H9 (cell line): ENCODE data around the gene RIMOC1. TPM values are rescaled to one million over a fixed set of nuclear protein-coding genes. Genes with fewer than 3 reads are reported as not detected.

ENCODE experiments used
- DNase-seq: peaks from one replicate; pipeline ENCODE4 v3.0.0-alpha.2; 2017
- H2AFZ ChIP-seq: one replicate; pipeline ENCODE4 v1.6.1; 2013; ENCODE audit warnings: mild to moderate bottlenecking, low read length, control low read depth, moderate library complexity
- H2AK5ac ChIP-seq: 2 replicates; pipeline ENCODE4 v1.6.1; 2013; ENCODE audit warnings: low read length, control low read depth, mixed read lengths; ENCODE audit not compliant: insufficient read length
- H2BK120ac ChIP-seq: one replicate; pipeline ENCODE4 v1.6.1; 2013; ENCODE audit warnings: low read depth, mild to moderate bottlenecking, low read length, control low read depth, inconsistent platforms; ENCODE audit not compliant: poor library complexity, severe bottlenecking
- H2BK12ac ChIP-seq: 2 replicates; pipeline ENCODE4 v1.6.1; 2013; ENCODE audit warnings: low read length, control low read depth, mixed read lengths, low read depth; ENCODE audit not compliant: insufficient read length
- H2BK15ac ChIP-seq: 2 replicates; pipeline ENCODE4 v1.6.1; 2013; ENCODE audit warnings: low read depth, low read length, control low read depth
- H2BK20ac ChIP-seq: one replicate; pipeline ENCODE4 v1.6.1; 2013; ENCODE audit warnings: low read depth, mild to moderate bottlenecking, low read length, control low read depth, inconsistent platforms; ENCODE audit not compliant: poor library complexity, severe bottlenecking
- H2BK5ac ChIP-seq: 2 replicates; pipeline ENCODE4 v1.6.1; 2013; ENCODE audit warnings: low read length, control low read depth, mixed read lengths; ENCODE audit not compliant: insufficient read length
- H3K14ac ChIP-seq: 2 replicates; pipeline ENCODE4 v1.6.1; 2013; ENCODE audit warnings: low read length, control low read depth; ENCODE audit not compliant: insufficient read depth
- H3K18ac ChIP-seq: 2 replicates; pipeline ENCODE4 v1.6.1; 2013; ENCODE audit warnings: low read depth, mild to moderate bottlenecking, mixed read lengths, low read length, control low read depth; ENCODE audit not compliant: insufficient read length
- H3K23ac ChIP-seq: 2 replicates; pipeline ENCODE4 v1.6.1; 2013; ENCODE audit warnings: low read length, control low read depth, mixed read lengths, low read depth; ENCODE audit not compliant: insufficient read length
- H3K23me2 ChIP-seq: 2 replicates; pipeline ENCODE4 v1.6.1; 2013; ENCODE audit warnings: low read depth, mild to moderate bottlenecking, mixed read lengths, low read length, control low read depth; ENCODE audit not compliant: insufficient read length, poor library complexity, severe bottlenecking
- H3K27ac ChIP-seq: 2 replicates; pipeline ENCODE4 v1.5.1; 2013; ENCODE audit warnings: low read length, control low read depth, mixed read lengths, low read depth; ENCODE audit not compliant: insufficient read length
- H3K27me3 ChIP-seq: 2 replicates; pipeline ENCODE4 v1.6.1; 2013; ENCODE audit warnings: low read length, control low read depth, inconsistent platforms; ENCODE audit not compliant: insufficient read depth
- H3K4ac ChIP-seq: 2 replicates; pipeline ENCODE4 v1.6.1; 2013; ENCODE audit warnings: low read depth, mild to moderate bottlenecking, control low read depth, inconsistent platforms, low read length, moderate library complexity
- H3K4me1 ChIP-seq: 2 replicates; pipeline ENCODE4 v1.6.1; 2013; ENCODE audit warnings: low read length, control low read depth, inconsistent platforms; ENCODE audit not compliant: insufficient read depth
- H3K4me2 ChIP-seq: 2 replicates; pipeline ENCODE4 v1.6.1; 2013; ENCODE audit warnings: low read length, control low read depth, mixed read lengths; ENCODE audit not compliant: insufficient read length, insufficient read depth
- H3K56ac ChIP-seq: 2 replicates; pipeline ENCODE4 v1.6.1; 2013; ENCODE audit warnings: low read depth, mild to moderate bottlenecking, mixed read lengths, low read length, control low read depth; ENCODE audit not compliant: insufficient read length
- H3K79me1 ChIP-seq: 2 replicates; pipeline ENCODE4 v1.6.1; 2013; ENCODE audit warnings: low read depth, mild to moderate bottlenecking, moderate library complexity, low read length, control low read depth, inconsistent platforms; ENCODE audit not compliant: insufficient read depth, poor library complexity, severe bottlenecking
- H3K79me2 ChIP-seq: 2 replicates; pipeline ENCODE4 v1.6.1; 2013; ENCODE audit warnings: low read length, control low read depth, inconsistent platforms; ENCODE audit not compliant: insufficient read depth
- H3K9ac ChIP-seq: 2 replicates; pipeline ENCODE4 v1.6.1; 2013; ENCODE audit warnings: low read length, control low read depth, mixed read lengths; ENCODE audit not compliant: insufficient read length; ENCODE audit errors: extremely low read depth
- H3K9me3 ChIP-seq: one replicate; pipeline ENCODE4 v1.6.1; 2013; ENCODE audit warnings: low read depth, low read length, inconsistent platforms; ENCODE audit not compliant: control insufficient read depth
- H3T11ph ChIP-seq: one replicate; pipeline ENCODE4 v1.6.1; 2013; ENCODE audit warnings: mild to moderate bottlenecking, low read length, control low read depth, inconsistent platforms
- H4K20me1 ChIP-seq: one replicate; pipeline ENCODE4 v1.6.1; 2013; ENCODE audit not compliant: control insufficient read depth, insufficient read length, insufficient read depth
- H4K5ac ChIP-seq: 2 replicates; pipeline ENCODE4 v1.6.1; 2013; ENCODE audit warnings: low read depth, mild to moderate bottlenecking, mixed read lengths, low read length, control low read depth; ENCODE audit not compliant: insufficient read length
- H4K8ac ChIP-seq: replicated peaks from 2 replicates; pipeline ENCODE4 v1.6.1; 2013; ENCODE audit warnings: low read length, control low read depth, mixed read lengths, low read depth; ENCODE audit not compliant: insufficient read length
- H4K91ac ChIP-seq: 2 replicates; pipeline ENCODE4 v1.6.1; 2013; ENCODE audit warnings: low read depth, mild to moderate bottlenecking, moderate library complexity, mixed read lengths, low read length, control low read depth; ENCODE audit not compliant: insufficient read length
- H3K27ac Mint-ChIP-seq, 3 experiments: 2 replicates in 2 of 3; 3 replicates in 1 of 3; pipeline ENCODE4 v1.8.0; 2020 to 2021; ENCODE audit warnings: mixed read lengths in 3 of 3, mild to moderate bottlenecking in 1 of 3, moderate library complexity in 1 of 3
- H3K27me3 Mint-ChIP-seq: 2 replicates; pipeline ENCODE4 v1.8.0; 2021; ENCODE audit warnings: low read depth, mild to moderate bottlenecking, moderate library complexity, mixed read lengths
- H3K36me3 Mint-ChIP-seq, 3 experiments: 2 replicates in 2 of 3; 3 replicates in 1 of 3; pipeline ENCODE4 v1.8.0; 2020 to 2021; ENCODE audit warnings: low read depth in 3 of 3, mixed read lengths in 3 of 3; ENCODE audit not compliant: insufficient read depth in 1 of 3
- H3K4me1 Mint-ChIP-seq, 2 experiments: 2 replicates each; pipeline ENCODE4 v1.8.0; 2020; ENCODE audit warnings: mixed read lengths in 2 of 2
- H3K4me3 Mint-ChIP-seq, 2 experiments: 2 replicates in 1 of 2; 3 replicates in 1 of 2; pipeline ENCODE4 v1.8.0; 2020 to 2021; ENCODE audit warnings: mild to moderate bottlenecking in 2 of 2, mixed read lengths in 2 of 2, moderate library complexity in 1 of 2
- H3K9me3 Mint-ChIP-seq, 2 experiments: 2 replicates in 1 of 2; 3 replicates in 1 of 2; pipeline ENCODE4 v1.8.0; 2020; ENCODE audit warnings: mild to moderate bottlenecking in 2 of 2, mixed read lengths in 2 of 2, moderate library complexity in 1 of 2
- CTCF ChIP-seq: fragments of 200-600 bp; sonication (generic); conservative IDR thresholded peaks from 3 replicates; pipeline ENCODE4 v1.8.0; 2021; ENCODE audit warnings: antibody characterized with exemption, mild to moderate bottlenecking
- WGBS: extraction: QIAGEN DNeasy Blood & Tissue Kit; methylation state at CpG from one replicate; pipeline ENCODE4 v1.1.7; 2013; ENCODE audit warnings: missing lambda C conversion rate, low lambda C conversion rate, mixed read lengths; ENCODE audit not compliant: insufficient read length; ENCODE audit errors: extremely low coverage; 5-methylcytosine and 5-hydroxymethylcytosine counted together
- total RNA-seq: library from RNA; stranded (reverse); gene quantifications from 2 replicates; pipeline ENCODE4 v1.2.1, GENCODE V29; 2021

Gene RIMOC1
- total RNA-seq, 1 experiment from 2014 or later = 43.3 TPM

GRCh38 chr5:41908374-41909079 is 4.4 kb downstream of the RIMOC1 start:
- no CpG with 5 or more reads among the region's 4 CpGs for WGBS
- no peaks in the 10 kb centered on the region for H3K9me3 ChIP-seq
- no peaks in the 10 kb centered on the region for H3K4me1 ChIP-seq
- Mint-ChIP-seq H3K27me3 (no peaks in the 10 kb centered on the region; the same call in none of the 2 replicates), H3K4me1 (peaks cover 6 to 8% of the 10 kb centered on the region in 2 experiments), H3K9me3 (no peaks in the 10 kb centered on the region), H3K27ac (no peak overlapping the region), H3K4me3 (no peak overlapping the region), H3K36me3 (peaks cover 12 to 55% (median 43%) of the 10 kb centered on the region in 3 experiments)
- H3K4me2 ChIP-seq = no peak overlapping the region
- DNase-seq = no peak
- H2AFZ ChIP-seq = no peak overlapping the region
- H2BK20ac ChIP-seq = no peak overlapping the region
- no peak overlapping the region for H2BK5ac ChIP-seq
- H3K79me1 ChIP-seq = peaks cover 7% of the 10 kb centered on the region
- H4K5ac ChIP-seq = no peak overlapping the region
- no peak overlapping the region for H3K4ac ChIP-seq
- no peak overlapping the region for H3K9ac ChIP-seq
- no peak overlapping the region for H3K18ac ChIP-seq
- H4K8ac ChIP-seq = no peak overlapping the region
- H3K56ac ChIP-seq = no peak overlapping the region
- no peaks in the 10 kb centered on the region for H4K20me1 ChIP-seq
- H2BK15ac ChIP-seq = no peak overlapping the region
- no peak overlapping the region for H4K91ac ChIP-seq
- H3K23ac ChIP-seq = no peak overlapping the region
- no peak overlapping the region for H3T11ph ChIP-seq
- H3K27ac ChIP-seq = no peak overlapping the region
- no peak overlapping the region for H2BK120ac ChIP-seq
- H3K14ac ChIP-seq = no peak overlapping the region
- H3K23me2 ChIP-seq = peaks cover 8% of the 10 kb centered on the region
- H3K79me2 ChIP-seq = peaks cover 8% of the 10 kb centered on the region; the same call in 1 of the 2 replicates
- no peak overlapping the region for H2BK12ac ChIP-seq
- TF ChIP-seq CTCF = no peak
- no peaks in the 10 kb centered on the region for H3K27me3 ChIP-seq
- H2AK5ac ChIP-seq = no peak overlapping the region
